ENCODE results near the gene HMCES.

HMCES gene

DNA sequence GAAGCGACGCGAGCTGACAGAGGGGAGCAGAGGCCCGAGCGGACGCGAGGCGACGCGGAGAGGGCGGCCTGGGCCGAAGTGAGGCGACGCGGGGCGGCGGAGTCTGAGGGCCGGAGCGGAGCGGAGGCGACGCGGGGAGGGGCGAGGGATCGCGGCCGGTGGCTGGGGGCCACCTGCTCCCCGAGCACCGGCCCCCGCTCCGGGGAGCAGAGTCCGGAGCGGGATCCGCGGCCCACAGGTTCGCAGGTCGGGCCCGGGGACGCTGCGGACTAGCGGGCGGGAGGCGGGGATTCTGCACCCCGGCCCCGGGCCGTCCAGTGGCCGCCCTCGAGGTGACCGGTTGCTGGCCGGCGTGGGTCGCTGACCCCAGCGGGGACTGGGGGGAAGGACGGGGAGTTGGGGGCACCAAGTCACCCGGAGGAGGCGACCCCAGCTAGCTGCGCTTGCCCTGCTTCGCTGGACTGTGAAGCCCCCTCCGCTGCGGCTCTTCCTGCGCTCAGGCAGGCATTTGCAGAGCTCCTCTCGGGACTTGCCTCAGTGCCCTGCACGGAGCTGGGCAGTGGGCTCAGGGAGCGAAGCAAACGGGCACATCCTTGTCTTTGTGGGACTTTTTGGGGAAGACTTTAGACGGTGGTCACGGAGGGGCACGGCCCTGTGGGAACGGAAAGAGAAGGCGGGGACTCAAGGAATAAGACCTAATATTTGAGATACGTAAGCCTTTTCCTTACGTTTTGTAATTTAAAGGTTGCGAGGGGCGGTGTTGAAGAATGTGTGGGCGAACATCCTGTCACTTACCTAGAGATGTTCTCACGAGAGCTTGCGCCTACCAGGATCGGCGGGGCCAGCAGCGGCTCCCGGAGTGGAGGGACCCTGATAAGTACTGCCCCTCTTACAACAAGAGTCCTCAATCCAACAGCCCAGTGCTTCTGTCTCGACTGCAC lies 566 bp downstream of the HMCES start (continued):
- peak; percentile 30; the same call in 1 of the 2 replicates for TF ChIP-seq ZBTB20 (tag by site-specific recombination; IDR thresholded peaks at IDR 0.05)
- no peak for TF ChIP-seq OSR2 (tag by site-specific recombination; IDR thresholded peaks at IDR 0.05)
- TF ChIP-seq WT1 (tag by site-specific recombination; IDR thresholded peaks at IDR 0.05), result no peak
- TF ChIP-seq ZIC2 (tag by site-specific recombination; IDR thresholded peaks at IDR 0.05), result no peak
- TF ChIP-seq EGR2 (tag by site-specific recombination; IDR thresholded peaks at IDR 0.05; ENCODE audit: low read depth), result 0 out of 2 replicates have a peak, but pooled peaks have one; percentile 9
- TF ChIP-seq MEIS1 (CRISPR knock-in tag; IDR thresholded peaks at IDR 0.05; ENCODE audit: borderline replicate concordance), result no peak
- TF ChIP-seq ZNF514 (tag by site-specific recombination; IDR thresholded peaks at IDR 0.05), result no peak
- TF ChIP-seq ZNF677 (tag by site-specific recombination; IDR thresholded peaks at IDR 0.05), result peak; percentile 86
- TF ChIP-seq, protein P1, sequence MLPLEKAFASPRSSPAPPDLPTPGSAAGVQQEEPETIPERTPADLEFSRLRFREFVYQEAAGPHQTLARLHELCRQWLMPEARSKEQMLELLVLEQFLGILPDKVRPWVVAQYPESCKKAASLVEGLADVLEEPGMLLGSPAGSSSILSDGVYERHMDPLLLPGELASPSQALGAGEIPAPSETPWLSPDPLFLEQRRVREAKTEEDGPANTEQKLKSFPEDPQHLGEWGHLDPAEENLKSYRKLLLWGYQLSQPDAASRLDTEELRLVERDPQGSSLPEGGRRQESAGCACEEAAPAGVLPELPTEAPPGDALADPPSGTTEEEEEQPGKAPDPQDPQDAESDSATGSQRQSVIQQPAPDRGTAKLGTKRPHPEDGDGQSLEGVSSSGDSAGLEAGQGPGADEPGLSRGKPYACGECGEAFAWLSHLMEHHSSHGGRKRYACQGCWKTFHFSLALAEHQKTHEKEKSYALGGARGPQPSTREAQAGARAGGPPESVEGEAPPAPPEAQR (tag by site-specific recombination; IDR thresholded peaks at IDR 0.05), result no peak
- no peak for TF ChIP-seq ZSCAN16 (tag by site-specific recombination; IDR thresholded peaks at IDR 0.05)
- TF ChIP-seq GLIS2 (tag by site-specific recombination; IDR thresholded peaks at IDR 0.05), result no peak; the same call in 1 of the 2 replicates
- TF ChIP-seq, protein P2, sequence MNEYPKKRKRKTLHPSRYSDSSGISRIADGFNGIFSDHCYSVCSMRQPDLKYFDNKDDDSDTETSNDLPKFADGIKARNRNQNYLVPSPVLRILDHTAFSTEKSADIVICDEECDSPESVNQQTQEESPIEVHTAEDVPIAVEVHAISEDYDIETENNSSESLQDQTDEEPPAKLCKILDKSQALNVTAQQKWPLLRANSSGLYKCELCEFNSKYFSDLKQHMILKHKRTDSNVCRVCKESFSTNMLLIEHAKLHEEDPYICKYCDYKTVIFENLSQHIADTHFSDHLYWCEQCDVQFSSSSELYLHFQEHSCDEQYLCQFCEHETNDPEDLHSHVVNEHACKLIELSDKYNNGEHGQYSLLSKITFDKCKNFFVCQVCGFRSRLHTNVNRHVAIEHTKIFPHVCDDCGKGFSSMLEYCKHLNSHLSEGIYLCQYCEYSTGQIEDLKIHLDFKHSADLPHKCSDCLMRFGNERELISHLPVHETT (tag by site-specific recombination; IDR thresholded peaks at IDR 0.05), result no peak
- TF ChIP-seq SCRT2 (tag by site-specific recombination; IDR thresholded peaks at IDR 0.05), result no peak
- no peak for TF ChIP-seq ZNF654 (tag by site-specific recombination; IDR thresholded peaks at IDR 0.05; ENCODE audit: low read depth)
- TF ChIP-seq, protein P3, sequence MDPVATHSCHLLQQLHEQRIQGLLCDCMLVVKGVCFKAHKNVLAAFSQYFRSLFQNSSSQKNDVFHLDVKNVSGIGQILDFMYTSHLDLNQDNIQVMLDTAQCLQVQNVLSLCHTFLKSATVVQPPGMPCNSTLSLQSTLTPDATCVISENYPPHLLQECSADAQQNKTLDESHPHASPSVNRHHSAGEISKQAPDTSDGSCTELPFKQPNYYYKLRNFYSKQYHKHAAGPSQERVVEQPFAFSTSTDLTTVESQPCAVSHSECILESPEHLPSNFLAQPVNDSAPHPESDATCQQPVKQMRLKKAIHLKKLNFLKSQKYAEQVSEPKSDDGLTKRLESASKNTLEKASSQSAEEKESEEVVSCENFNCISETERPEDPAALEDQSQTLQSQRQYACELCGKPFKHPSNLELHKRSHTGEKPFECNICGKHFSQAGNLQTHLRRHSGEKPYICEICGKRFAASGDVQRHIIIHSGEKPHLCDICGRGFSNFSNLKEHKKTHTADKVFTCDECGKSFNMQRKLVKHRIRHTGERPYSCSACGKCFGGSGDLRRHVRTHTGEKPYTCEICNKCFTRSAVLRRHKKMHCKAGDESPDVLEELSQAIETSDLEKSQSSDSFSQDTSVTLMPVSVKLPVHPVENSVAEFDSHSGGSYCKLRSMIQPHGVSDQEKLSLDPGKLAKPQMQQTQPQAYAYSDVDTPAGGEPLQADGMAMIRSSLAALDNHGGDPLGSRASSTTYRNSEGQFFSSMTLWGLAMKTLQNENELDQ (tag by site-specific recombination; IDR thresholded peaks at IDR 0.05; ENCODE audit: low read depth), result no peak
- no peak for TF ChIP-seq ZNF785 (tag by site-specific recombination; IDR thresholded peaks at IDR 0.05)
- TF ChIP-seq ZNF146 (tag by site-specific recombination; IDR thresholded peaks at IDR 0.05), result no peak
- no peak for TF ChIP-seq ZFP41 (tag by site-specific recombination; IDR thresholded peaks at IDR 0.05; ENCODE audit: borderline replicate concordance)
- TF ChIP-seq, protein P4, sequence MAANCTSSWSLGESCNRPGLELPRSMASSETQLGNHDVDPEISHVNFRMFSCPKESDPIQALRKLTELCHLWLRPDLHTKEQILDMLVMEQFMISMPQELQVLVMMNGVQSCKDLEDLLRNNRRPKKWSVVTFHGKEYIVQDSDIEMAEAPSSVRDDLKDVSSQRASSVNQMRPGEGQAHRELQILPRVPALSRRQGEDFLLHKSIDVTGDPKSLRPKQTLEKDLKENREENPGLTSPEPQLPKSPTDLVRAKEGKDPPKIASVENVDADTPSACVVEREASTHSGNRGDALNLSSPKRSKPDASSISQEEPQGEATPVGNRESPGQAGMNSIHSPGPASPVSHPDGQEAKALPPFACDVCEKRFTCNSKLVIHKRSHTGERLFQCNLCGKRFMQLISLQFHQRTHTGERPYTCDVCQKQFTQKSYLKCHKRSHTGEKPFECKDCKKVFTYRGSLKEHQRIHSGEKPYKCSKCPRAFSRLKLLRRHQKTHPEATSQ (tag by site-specific recombination; IDR thresholded peaks at IDR 0.05), result 0 out of 2 replicates have a peak, but pooled peaks have one; percentile 5
- TF ChIP-seq, protein P5, sequence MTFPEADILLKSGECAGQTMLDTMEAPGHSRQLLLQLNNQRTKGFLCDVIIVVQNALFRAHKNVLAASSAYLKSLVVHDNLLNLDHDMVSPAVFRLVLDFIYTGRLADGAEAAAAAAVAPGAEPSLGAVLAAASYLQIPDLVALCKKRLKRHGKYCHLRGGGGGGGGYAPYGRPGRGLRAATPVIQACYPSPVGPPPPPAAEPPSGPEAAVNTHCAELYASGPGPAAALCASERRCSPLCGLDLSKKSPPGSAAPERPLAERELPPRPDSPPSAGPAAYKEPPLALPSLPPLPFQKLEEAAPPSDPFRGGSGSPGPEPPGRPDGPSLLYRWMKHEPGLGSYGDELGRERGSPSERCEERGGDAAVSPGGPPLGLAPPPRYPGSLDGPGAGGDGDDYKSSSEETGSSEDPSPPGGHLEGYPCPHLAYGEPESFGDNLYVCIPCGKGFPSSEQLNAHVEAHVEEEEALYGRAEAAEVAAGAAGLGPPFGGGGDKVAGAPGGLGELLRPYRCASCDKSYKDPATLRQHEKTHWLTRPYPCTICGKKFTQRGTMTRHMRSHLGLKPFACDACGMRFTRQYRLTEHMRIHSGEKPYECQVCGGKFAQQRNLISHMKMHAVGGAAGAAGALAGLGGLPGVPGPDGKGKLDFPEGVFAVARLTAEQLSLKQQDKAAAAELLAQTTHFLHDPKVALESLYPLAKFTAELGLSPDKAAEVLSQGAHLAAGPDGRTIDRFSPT (tag by site-specific recombination; IDR thresholded peaks at IDR 0.05), result 0 out of 2 replicates have a peak, but pooled peaks have one; percentile 17
- no peak for TF ChIP-seq ZNF529 (tag by site-specific recombination; IDR thresholded peaks at IDR 0.05; ENCODE audit: insufficient replicate concordance)
- peak; percentile 30 for TF ChIP-seq ZBTB8A (tag by site-specific recombination; IDR thresholded peaks at IDR 0.05)
- no peak for TF ChIP-seq ZNF214 (tag by site-specific recombination; IDR thresholded peaks at IDR 0.05; ENCODE audit: borderline replicate concordance)
- TF ChIP-seq KLF8 (tag by site-specific recombination; IDR thresholded peaks at IDR 0.05), result no peak
- no peak for TF ChIP-seq MZF1 (tag by site-specific recombination; IDR thresholded peaks at IDR 0.05; ENCODE audit: borderline replicate concordance)
- TF ChIP-seq ZNF341 (tag by site-specific recombination; IDR thresholded peaks at IDR 0.05; ENCODE audit: low read depth), result peak; percentile 90
- 0 out of 2 replicates have a peak, but pooled peaks have one; percentile 16 for TF ChIP-seq KLF9 (tag by site-specific recombination; IDR thresholded peaks at IDR 0.05; ENCODE audit: low read depth)
- no peak for TF ChIP-seq MYNN (tag by site-specific recombination; IDR thresholded peaks at IDR 0.05; ENCODE audit: borderline replicate concordance)
- peak; percentile 41 for TF ChIP-seq ZFHX2 (tag by site-specific recombination; conservative IDR thresholded peaks at IDR 0.05)
- no peak for TF ChIP-seq SETDB1 (IDR thresholded peaks at IDR 0.05; ENCODE audit: insufficient read length, low read length)
- no peak for TF ChIP-seq ZXDB (tag by site-specific recombination; IDR thresholded peaks at IDR 0.05)
- TF ChIP-seq ZNF223 (tag by site-specific recombination; IDR thresholded peaks at IDR 0.05), result no peak
